Ascending aorta (tissue), 2 donors: ENCODE measurements around the gene ZSWIM3. TPM values are rescaled to one million over a fixed set of nuclear protein-coding genes. Genes with fewer than 3 reads are reported as not detected.
A peak's percentile ranks its signal among the peaks of the same experiment; 100 is the strongest.

Experiments
- DNase-seq, 2 donors: peaks; one replicate each; pipeline ENCODE4 v3.0.0-alpha.2; 2019; ENCODE audit warnings: low spot score in 2 of 2
- H3K27ac ChIP-seq, 2 donors: fragments of 200-600 bp; sonication (generic); one replicate each; pipeline ENCODE4 v1.5.1; 2016 to 2017; ENCODE audit warnings: mild to moderate bottlenecking in 1 of 2
- H3K27me3 ChIP-seq: fragments of 200-600 bp; sonication (generic); one replicate; pipeline ENCODE4 v1.5.1; 2017
- H3K36me3 ChIP-seq, 2 donors: fragments of 200-600 bp; sonication (generic); one replicate each; pipeline ENCODE4 v1.5.1; 2016
- H3K4me1 ChIP-seq, 2 donors: fragments of 200-600 bp; sonication (generic); one replicate each; pipeline ENCODE4 v1.5.1; 2016 to 2017; ENCODE audit warnings: mild to moderate bottlenecking in 1 of 2
- H3K4me3 ChIP-seq, 2 donors: fragments of 200-600 bp; sonication (generic); one replicate each; pipeline ENCODE4 v1.5.1; 2016 to 2017; ENCODE audit warnings: mild to moderate bottlenecking in 1 of 2
- H3K9me3 ChIP-seq, 2 donors: fragments of 200-600 bp; sonication (generic); one replicate each; pipeline ENCODE4 v1.5.1; 2016
- CTCF ChIP-seq, 3 experiments: fragments of 200-600 bp in 2 of 3; fragments of 450-650 bp in 1 of 3; sonication (generic) in 2 of 3; IDR thresholded peaks; one replicate each; pipeline ENCODE4 v1.5.1; 2016 to 2019; ENCODE audit warnings: antibody characterized with exemption in 3 of 3, mild to moderate bottlenecking in 1 of 3, moderate library complexity in 1 of 3
- intact Hi-C: fragments of 100-400 bp; cut with DNase I; formaldehyde crosslinking; loops from one replicate; pipeline ENCODE4 v1.15.1; 2023
- total RNA-seq: library from RNA; depleted of rRNA; stranded (reverse); fragments of >200 nt; gene quantifications from one replicate; pipeline ENCODE4 v1.1.0, GENCODE V29; 2016

The ZSWIM3 gene
- total RNA-seq, 1 donor from 2014 or later, result 6.8 TPM

GRCh38 chr20:45819466-45819865 lies 37.9 kb upstream of the ZSWIM3 start:
- intact Hi-C loops, result no loop called here
- Histone ChIP-seq H3K36me3 (no peaks in the 10 kb centered on the region), H3K27ac (no peak overlapping the region), H3K27me3 (no peaks in the 10 kb centered on the region), H3K4me3 (no peak overlapping the region), H3K9me3 (no peaks in the 10 kb centered on the region), H3K4me1 (peaks cover 6 to 29% of the 10 kb centered on the region in 2 donors)
- no peak for TF ChIP-seq CTCF (IDR thresholded peaks at IDR 0.05)
- DNase-seq, result no peak

GRCh38 chr20:45821947-45822346 lies 35.5 kb upstream of the ZSWIM3 start:
- intact Hi-C loops, result no loop called here
- DNase-seq, result no peak
- Histone ChIP-seq H3K9me3 (no peaks in the 10 kb centered on the region), H3K36me3 (no peaks in the 10 kb centered on the region), H3K4me3 (no peak overlapping the region), H3K4me1 (peaks cover 15 to 38% of the 10 kb centered on the region in 2 donors), H3K27me3 (no peaks in the 10 kb centered on the region), H3K27ac (peak overlapping the region in 1 of 2 donors; percentile 14)
- TF ChIP-seq CTCF (IDR thresholded peaks at IDR 0.05), result no peak

GRCh38 chr20:45822857-45823256 lies 34.6 kb upstream of the ZSWIM3 start:
- Histone ChIP-seq H3K4me1 (peaks cover 10 to 38% of the 10 kb centered on the region in 2 donors), H3K36me3 (no peaks in the 10 kb centered on the region), H3K4me3 (peak overlapping the region; percentile 13 to 50), H3K27me3 (no peaks in the 10 kb centered on the region), H3K27ac (peak overlapping the region; percentile 14 to 41), H3K9me3 (no peaks in the 10 kb centered on the region)
- TF ChIP-seq CTCF (IDR thresholded peaks at IDR 0.05), result no peak
- intact Hi-C loops, result no loop called here
- DNase-seq, result no peak

- H3K27ac ChIP-seq, result peak overlapping the region in 1 of 2 donors; percentile 10
- H3K4me1 ChIP-seq, result peaks cover 15 to 43% of the 10 kb centered on the region in 2 donors
- H3K4me3 ChIP-seq, result peak overlapping the region; percentile 15 to 27
- peak in 1 of 3 experiments; percentile 44 for TF ChIP-seq CTCF (IDR thresholded peaks at IDR 0.05)
- intact Hi-C loops, result no loop called here
- no peaks in the 10 kb centered on the region for H3K27me3 ChIP-seq
- H3K9me3 ChIP-seq, result no peaks in the 10 kb centered on the region
- no peaks in the 10 kb centered on the region for H3K36me3 ChIP-seq
- DNase-seq, result no peak
Observed at GRCh38 chr20:45823949-45824835, 33.2 kb upstream of the ZSWIM3 start.

- no peak overlapping the region for H3K4me3 ChIP-seq
- peaks cover 15 to 45% of the 10 kb centered on the region in 2 donors for H3K4me1 ChIP-seq
- H3K9me3 ChIP-seq, result no peaks in the 10 kb centered on the region
- intact Hi-C loops, result no loop called here
- DNase-seq, result peak in 1 of 2 donors; percentile 74
- TF ChIP-seq CTCF (IDR thresholded peaks at IDR 0.05), result no peak
- peak overlapping the region; percentile 84 to 92 for H3K27ac ChIP-seq
- H3K27me3 ChIP-seq, result no peaks in the 10 kb centered on the region
- no peaks in the 10 kb centered on the region for H3K36me3 ChIP-seq
Observed at GRCh38 chr20:45826381-45827019, 30.9 kb upstream of the ZSWIM3 start.
